ENCODE measurements around the gene TBC1D7.

The TBC1D7 gene

GRCh38 chr6:13328076-13328874 is at the start of gene TBC1D7:
TSS of gene TBC1D7 (minus strand) at chr6:13328537. CDS start at chr6:13326898, 1,639 bp downstream.
- DNase-seq = peak; percentile 94

GRCh38 chr6:13377054-13377758 is 48.9 kb upstream of the TBC1D7 start:
- DNase-seq = no peak

GRCh38 chr6:13375360-13375878 is 47.1 kb upstream of the TBC1D7 start:
- DNase-seq = peak; percentile 42

- no peak for DNase-seq
These were observed 45.6 kb upstream of the TBC1D7 start for GRCh38 chr6:13373919-13374318.

GRCh38 chr6:13373488-13373886 is 45.1 kb upstream of the TBC1D7 start:
- DNase-seq = no peak

GRCh38 chr6:13372688-13373487 is 44.6 kb upstream of the TBC1D7 start:
- DNase-seq = no peak

GRCh38 chr6:13372076-13372475 is 43.7 kb upstream of the TBC1D7 start:
- no peak for DNase-seq

GRCh38 chr6:13371421-13372072 is 43.2 kb upstream of the TBC1D7 start:
- no peak for DNase-seq

- DNase-seq = no peak
These were observed 42.3 kb upstream of the TBC1D7 start for GRCh38 chr6:13370623-13371022.

- no peak for DNase-seq
These were observed 41.3 kb upstream of the TBC1D7 start for GRCh38 chr6:13369591-13369990.

- DNase-seq = no peak
These were observed 40.4 kb upstream of the TBC1D7 start for GRCh38 chr6:13368731-13369115.

- DNase-seq = no peak
These were observed 39.9 kb upstream of the TBC1D7 start for GRCh38 chr6:13368079-13368730.

- DNase-seq = no peak
These were observed 39.1 kb upstream of the TBC1D7 start for GRCh38 chr6:13367396-13367795.

GRCh38 chr6:13365320-13365719 is 37.0 kb upstream of the TBC1D7 start:
- DNase-seq = no peak

GRCh38 chr6:13364842-13365241 is 36.5 kb upstream of the TBC1D7 start:
- no peak for DNase-seq

- DNase-seq = no peak
These were observed 34.1 kb upstream of the TBC1D7 start for GRCh38 chr6:13362412-13362811.

GRCh38 chr6:13360671-13361540 is 32.6 kb upstream of the TBC1D7 start:
- DNase-seq = no peak

GRCh38 chr6:13359287-13359686 is 30.9 kb upstream of the TBC1D7 start:
- no peak for DNase-seq

- DNase-seq = no peak
These were observed 30.2 kb upstream of the TBC1D7 start for GRCh38 chr6:13358511-13358910.

GRCh38 chr6:13357551-13358075 is 29.3 kb upstream of the TBC1D7 start:
- no peak for DNase-seq

All from CD4-positive, alpha-beta T cell treated with Interleukin-17A for 1 hour (primary cell).